OCI-LY1 (cell line): ENCODE measurements around the gene NELL1.

Experiments used
- H2AFZ ChIP-seq: fragments of 200-600 bp; sonication (generic), shearing (Covaris generic); 2 replicates; pipeline ENCODE4 v1.6.0; 2014; ENCODE audit warnings: antibody characterized with exemption, mild to moderate bottlenecking, low read length
- H3F3A ChIP-seq: fragments of 200-600 bp; sonication (generic), shearing (Covaris generic); 2 replicates; pipeline ENCODE4 v1.6.0; 2014; ENCODE audit warnings: mild to moderate bottlenecking, antibody characterized with exemption, low read length, moderate library complexity; ENCODE audit not compliant: insufficient read depth
- H3K27ac ChIP-seq: fragments of 200-600 bp; sonication (generic); 2 replicates; pipeline ENCODE4 v1.5.1; 2014; ENCODE audit warnings: low read length, mixed run types, mild to moderate bottlenecking, low read depth; ENCODE audit not compliant: poor library complexity, severe bottlenecking
- H3K27me3 ChIP-seq: fragments of 200-600 bp; sonication (generic); 2 replicates; pipeline ENCODE4 v1.6.0; 2014; ENCODE audit warnings: antibody characterized with exemption, mild to moderate bottlenecking, low read length, moderate library complexity; ENCODE audit not compliant: insufficient read depth
- H3K36me3 ChIP-seq: fragments of 200-600 bp; sonication (generic); 2 replicates; pipeline ENCODE4 v1.6.1; 2014; ENCODE audit warnings: mild to moderate bottlenecking, antibody characterized with exemption, low read length, moderate library complexity, mixed read lengths; ENCODE audit not compliant: insufficient read depth
- H3K4me1 ChIP-seq: fragments of 200-600 bp; sonication (generic); 2 replicates; pipeline ENCODE4 v1.5.1; 2014; ENCODE audit warnings: mild to moderate bottlenecking, low read length, moderate library complexity; ENCODE audit not compliant: insufficient read depth, severe bottlenecking
- H3K4me2 ChIP-seq: fragments of 200-600 bp; sonication (generic), shearing (Covaris generic); 2 replicates; pipeline ENCODE4 v1.6.1; 2014; ENCODE audit warnings: low read length
- H3K4me3 ChIP-seq: fragments of 200-600 bp; sonication (generic); 2 replicates; pipeline ENCODE4 v1.5.1; 2014; ENCODE audit warnings: low read length, low read depth, mild to moderate bottlenecking, mixed read lengths; ENCODE audit not compliant: poor library complexity, severe bottlenecking
- H3K79me2 ChIP-seq: fragments of 200-600 bp; shearing (Covaris generic); 2 replicates; pipeline ENCODE4 v1.6.1; 2016; ENCODE audit warnings: mixed run types, low read length, mixed read lengths; ENCODE audit not compliant: insufficient read depth
- H3K9ac ChIP-seq: fragments of 200-600 bp; sonication (generic), shearing (Covaris generic); 2 replicates; pipeline ENCODE4 v1.6.1; 2014; ENCODE audit warnings: mild to moderate bottlenecking, low read length, mixed read lengths
- H3K9me2 ChIP-seq: fragments of 200-600 bp; sonication (generic), shearing (Covaris generic); 2 replicates; pipeline ENCODE4 v1.6.1; 2014; ENCODE audit warnings: low read depth, mild to moderate bottlenecking, low read length, mixed read lengths
- H3K9me3 ChIP-seq: fragments of 200-600 bp; shearing (Covaris generic); 2 replicates; pipeline ENCODE4 v1.6.1; 2014; ENCODE audit warnings: low read length, mixed read lengths
- H4K20me1 ChIP-seq: fragments of 200-600 bp; sonication (generic), shearing (Covaris generic); 2 replicates; pipeline ENCODE4 v1.6.0; 2016; ENCODE audit warnings: mild to moderate bottlenecking, low read length; ENCODE audit not compliant: insufficient read depth
- EZH2 ChIP-seq: fragments of 200-600 bp; sonication (generic), shearing (Covaris generic); IDR thresholded peaks from 2 replicates; pipeline ENCODE4 v1.8.0; 2017; ENCODE audit warnings: borderline replicate concordance, mixed run types, mild to moderate bottlenecking, antibody characterized with exemption, low read length, moderate library complexity, mixed read lengths
- TF ChIP-seq, protein P1 (sequence below): fragments of 200-600 bp; sonication (generic), shearing (Covaris generic); IDR thresholded peaks from 2 replicates; pipeline ENCODE4 v1.5.1; 2017; ENCODE audit warnings: mild to moderate bottlenecking, antibody characterized with exemption, low read length, moderate library complexity, mixed read lengths

NELL1 gene

DNA sequence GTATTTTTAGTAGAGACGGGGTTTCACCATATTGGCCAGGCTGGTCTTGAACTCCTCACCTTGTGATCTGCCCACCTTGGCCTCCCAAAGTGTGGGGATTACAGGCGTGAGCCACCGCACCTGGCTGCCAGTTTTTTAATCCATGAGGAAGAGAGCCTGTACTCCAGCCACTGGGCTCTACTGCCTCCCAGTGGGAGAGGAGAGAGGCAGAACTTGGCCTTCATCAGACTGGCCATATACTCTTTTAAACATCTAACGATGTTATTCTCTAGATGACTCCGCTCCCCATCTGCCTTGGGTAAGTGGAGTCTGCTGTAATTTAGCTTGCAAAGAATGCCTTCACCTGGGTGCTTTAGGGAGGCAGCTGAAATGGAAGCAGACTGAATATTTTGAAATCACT lies 35.3 kb upstream of the NELL1 start:
- Histone ChIP-seq H3K27ac (no peak overlapping the region), H3K4me2 (no peak overlapping the region), H3K9me2 (no peaks in the 10 kb centered on the region), H3K4me3 (no peak overlapping the region), H3K4me1 (no peaks in the 10 kb centered on the region), H3K9me3 (no peaks in the 10 kb centered on the region), H3K36me3 (no peaks in the 10 kb centered on the region), H3F3A (no peaks in the 10 kb centered on the region), H4K20me1 (no peaks in the 10 kb centered on the region), H3K27me3 (0 out of 2 replicates have a peak, but pooled peaks cover under 1% of the 10 kb centered on the region), H3K79me2 (no peaks in the 10 kb centered on the region), H2AFZ (no peak overlapping the region), H3K9ac (no peak overlapping the region)
- TF ChIP-seq, protein P1, sequence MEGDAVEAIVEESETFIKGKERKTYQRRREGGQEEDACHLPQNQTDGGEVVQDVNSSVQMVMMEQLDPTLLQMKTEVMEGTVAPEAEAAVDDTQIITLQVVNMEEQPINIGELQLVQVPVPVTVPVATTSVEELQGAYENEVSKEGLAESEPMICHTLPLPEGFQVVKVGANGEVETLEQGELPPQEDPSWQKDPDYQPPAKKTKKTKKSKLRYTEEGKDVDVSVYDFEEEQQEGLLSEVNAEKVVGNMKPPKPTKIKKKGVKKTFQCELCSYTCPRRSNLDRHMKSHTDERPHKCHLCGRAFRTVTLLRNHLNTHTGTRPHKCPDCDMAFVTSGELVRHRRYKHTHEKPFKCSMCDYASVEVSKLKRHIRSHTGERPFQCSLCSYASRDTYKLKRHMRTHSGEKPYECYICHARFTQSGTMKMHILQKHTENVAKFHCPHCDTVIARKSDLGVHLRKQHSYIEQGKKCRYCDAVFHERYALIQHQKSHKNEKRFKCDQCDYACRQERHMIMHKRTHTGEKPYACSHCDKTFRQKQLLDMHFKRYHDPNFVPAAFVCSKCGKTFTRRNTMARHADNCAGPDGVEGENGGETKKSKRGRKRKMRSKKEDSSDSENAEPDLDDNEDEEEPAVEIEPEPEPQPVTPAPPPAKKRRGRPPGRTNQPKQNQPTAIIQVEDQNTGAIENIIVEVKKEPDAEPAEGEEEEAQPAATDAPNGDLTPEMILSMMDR, result no peak
- TF ChIP-seq EZH2, result no peak

DNA sequence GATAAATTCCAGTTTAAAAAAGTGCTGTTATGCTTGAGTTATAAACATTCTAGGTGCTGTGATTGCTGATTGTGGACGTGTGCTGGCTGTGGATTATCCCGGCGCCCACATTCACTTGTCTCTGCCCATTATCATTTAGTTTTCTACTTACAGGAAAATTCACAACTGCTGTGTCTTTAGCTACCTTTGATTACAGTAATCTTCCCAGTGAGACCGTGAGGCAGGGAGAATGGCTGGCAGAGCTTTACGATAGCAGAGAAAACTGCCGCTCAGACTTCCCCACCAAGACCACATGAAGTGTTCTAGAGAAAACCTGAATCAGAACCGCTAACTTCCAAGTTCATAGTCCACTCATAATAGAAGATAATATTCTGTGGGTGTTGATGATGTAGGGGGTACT lies 34.6 kb upstream of the NELL1 start:
- Histone ChIP-seq H3F3A (no peaks in the 10 kb centered on the region), H3K9me2 (no peaks in the 10 kb centered on the region), H3K27me3 (no peaks in the 10 kb centered on the region), H3K9ac (no peak overlapping the region), H3K36me3 (no peaks in the 10 kb centered on the region), H3K27ac (no peak overlapping the region), H3K4me1 (no peaks in the 10 kb centered on the region), H4K20me1 (no peaks in the 10 kb centered on the region), H3K9me3 (no peaks in the 10 kb centered on the region), H3K79me2 (no peaks in the 10 kb centered on the region), H3K4me3 (no peak overlapping the region), H2AFZ (no peak overlapping the region), H3K4me2 (no peak overlapping the region)
- TF ChIP-seq, protein P1, result no peak

DNA sequence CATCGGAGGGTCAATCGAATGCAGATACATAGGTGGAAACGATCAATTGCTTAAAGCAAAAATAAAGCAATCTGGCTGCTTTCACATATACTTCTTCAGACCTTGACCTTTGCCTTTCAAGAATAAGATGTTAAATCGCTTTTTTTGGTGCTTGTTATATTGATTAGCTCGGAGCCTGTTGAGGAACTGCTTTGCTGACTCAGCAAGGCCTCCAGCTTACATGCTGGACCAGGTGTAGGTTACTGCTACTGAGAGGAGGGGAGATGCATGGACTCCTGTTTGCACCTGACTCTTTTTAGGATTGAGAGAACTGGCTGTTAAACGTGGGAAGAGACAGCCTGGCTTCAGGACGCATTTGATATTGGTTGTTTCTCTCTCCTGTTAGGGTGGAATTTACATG lies 31.3 kb upstream of the NELL1 start:
- no peaks in the 10 kb centered on the region for H3K79me2 ChIP-seq
- no peaks in the 10 kb centered on the region for H3K4me1 ChIP-seq
- H2AFZ ChIP-seq, result no peak overlapping the region
- H3K27me3 ChIP-seq, result no peaks in the 10 kb centered on the region
- no peaks in the 10 kb centered on the region for H3K9me2 ChIP-seq
- H4K20me1 ChIP-seq, result no peaks in the 10 kb centered on the region
- H3K36me3 ChIP-seq, result no peaks in the 10 kb centered on the region
- no peaks in the 10 kb centered on the region for H3F3A ChIP-seq
- H3K9me3 ChIP-seq, result no peaks in the 10 kb centered on the region
- no peak overlapping the region for H3K27ac ChIP-seq
- TF ChIP-seq, protein P1, result no peak
- no peak for TF ChIP-seq EZH2
- no peak overlapping the region for H3K4me3 ChIP-seq
- H3K9ac ChIP-seq, result no peak overlapping the region
- H3K4me2 ChIP-seq, result no peak overlapping the region
